HG03025 (cell line): ENCODE measurements around the gene C20orf204.

ENCODE experiments used
- ATAC-seq: cut with Tn5 transposase; IDR thresholded peaks from one replicate; pipeline ENCODE4 v1.9.1; 2021; ENCODE audit warnings: mild to moderate bottlenecking, moderate library complexity; ENCODE audit not compliant: unreplicated experiment, low FRiP score

The C20orf204 gene

GRCh38 chr20:64041040-64041780 is 5.2 kb downstream of the C20orf204 start:
- ATAC-seq, result no peak

DNA sequence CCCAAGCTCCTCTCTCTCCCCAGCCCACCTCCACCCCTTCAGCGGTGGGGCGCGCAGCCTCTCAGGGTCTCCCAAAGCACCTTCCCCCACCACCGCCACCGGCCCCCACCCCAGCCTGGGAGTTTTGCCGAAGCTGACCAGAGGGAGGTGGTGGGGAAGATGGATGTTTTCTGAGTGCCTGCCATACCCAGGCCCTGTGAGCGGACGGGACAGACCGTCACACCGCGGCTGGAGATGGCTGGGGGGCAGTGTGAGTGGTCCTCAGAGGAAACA is 5.7 kb downstream of the C20orf204 start:
- no peak for ATAC-seq

DNA sequence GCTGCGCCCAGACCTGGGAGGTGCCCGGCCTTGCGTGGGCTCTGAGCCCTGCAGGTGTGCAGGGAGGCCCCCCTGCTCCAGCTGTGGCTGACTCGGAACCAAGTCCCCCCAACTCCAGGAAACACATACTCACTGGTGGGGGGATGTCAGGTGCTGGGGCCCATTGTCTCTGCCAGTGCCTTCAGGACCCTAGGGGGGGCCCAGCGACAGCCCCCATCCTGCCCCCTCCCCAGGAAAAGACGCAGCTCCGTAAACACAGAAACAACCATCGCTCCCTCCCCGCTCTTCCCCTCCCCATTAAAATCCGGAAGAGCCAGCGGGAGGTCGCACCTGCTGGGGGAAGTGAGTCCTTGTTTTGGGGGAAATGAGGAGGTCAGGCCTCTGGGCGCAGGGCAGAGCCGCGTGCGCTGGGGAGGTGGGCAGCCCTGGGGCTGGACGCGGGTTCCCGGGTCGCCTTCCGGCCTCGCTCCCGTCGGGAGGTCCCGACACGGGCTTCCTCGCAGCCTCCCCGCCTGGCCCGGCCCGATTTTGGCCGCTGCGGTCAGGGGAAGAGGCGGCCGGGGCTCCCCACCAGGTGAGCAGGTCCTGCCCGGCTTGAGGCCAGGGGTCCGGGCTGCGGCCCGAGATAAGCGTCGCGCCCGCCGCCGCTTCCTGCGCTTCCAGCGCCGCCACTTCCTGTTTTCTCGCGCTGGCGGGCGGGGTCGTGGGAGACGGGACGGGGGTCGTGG is 6.2 kb downstream of the C20orf204 start:
- no peak for ATAC-seq

- no peak for ATAC-seq
Measured at GRCh38 chr20:64043768-64044167, 7.8 kb downstream of the C20orf204 start.

DNA sequence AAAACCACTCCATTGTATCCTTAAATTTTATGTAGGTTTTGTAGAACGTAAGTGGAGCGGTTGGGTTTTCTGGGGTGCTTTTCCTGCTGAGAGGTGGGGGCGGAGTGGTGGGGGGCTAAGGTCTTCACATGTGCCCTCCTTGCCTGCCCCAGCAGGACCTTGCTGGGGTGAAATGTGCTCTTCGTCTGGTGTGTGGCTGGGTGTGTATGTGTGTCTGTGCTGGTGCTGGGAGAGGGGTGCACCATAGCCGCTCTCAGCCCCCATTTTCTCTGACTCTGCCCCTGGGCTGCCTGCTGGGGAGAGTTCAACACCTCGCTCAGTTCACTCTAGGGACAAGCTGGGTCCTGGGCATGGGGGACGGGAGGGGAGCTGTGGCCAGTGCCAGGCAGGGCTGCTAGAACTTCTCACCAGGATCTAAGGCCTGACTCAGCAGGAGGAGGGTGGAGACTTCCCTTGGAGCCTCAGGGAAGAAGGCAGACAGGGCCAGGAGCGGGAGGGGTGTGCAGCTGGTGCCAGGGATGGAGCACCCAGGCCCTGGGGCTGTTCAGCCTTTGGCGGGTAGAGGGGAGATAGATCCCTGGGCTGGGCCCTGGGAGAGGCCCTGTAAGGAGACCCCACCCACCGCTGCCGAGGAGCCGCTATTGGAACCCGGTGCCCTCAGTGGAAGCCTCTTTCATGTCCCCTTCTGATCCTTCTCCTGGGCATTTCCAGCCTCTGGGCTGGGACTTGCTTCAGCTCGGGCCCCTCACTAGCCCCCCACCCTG is 8.7 kb downstream of the C20orf204 start:
- ATAC-seq, result no peak

- no peak for ATAC-seq
Measured at GRCh38 chr20:64045346-64046011, 9.5 kb downstream of the C20orf204 start.

DNA sequence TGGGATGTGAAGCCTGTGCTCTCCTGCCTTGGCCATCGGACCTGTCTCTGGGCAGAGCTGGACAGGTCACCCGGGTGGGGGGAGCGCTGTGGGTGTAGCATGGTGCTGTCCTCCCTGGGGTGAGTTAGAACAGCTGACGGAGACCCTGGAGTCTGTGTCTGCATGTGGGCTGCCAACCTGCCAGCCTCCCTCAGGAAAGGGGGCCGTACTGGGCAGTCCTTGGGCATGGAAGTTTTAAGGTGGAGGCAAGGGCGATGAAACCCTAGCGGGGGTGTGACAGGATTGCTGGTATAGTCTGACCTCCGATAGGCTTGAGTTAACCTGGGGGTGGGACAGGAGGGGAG is 11.0 kb downstream of the C20orf204 start:
- ATAC-seq, result no peak

GRCh38 chr20:64047968-64048401 is 12.0 kb downstream of the C20orf204 start:
- ATAC-seq, result no peak

DNA sequence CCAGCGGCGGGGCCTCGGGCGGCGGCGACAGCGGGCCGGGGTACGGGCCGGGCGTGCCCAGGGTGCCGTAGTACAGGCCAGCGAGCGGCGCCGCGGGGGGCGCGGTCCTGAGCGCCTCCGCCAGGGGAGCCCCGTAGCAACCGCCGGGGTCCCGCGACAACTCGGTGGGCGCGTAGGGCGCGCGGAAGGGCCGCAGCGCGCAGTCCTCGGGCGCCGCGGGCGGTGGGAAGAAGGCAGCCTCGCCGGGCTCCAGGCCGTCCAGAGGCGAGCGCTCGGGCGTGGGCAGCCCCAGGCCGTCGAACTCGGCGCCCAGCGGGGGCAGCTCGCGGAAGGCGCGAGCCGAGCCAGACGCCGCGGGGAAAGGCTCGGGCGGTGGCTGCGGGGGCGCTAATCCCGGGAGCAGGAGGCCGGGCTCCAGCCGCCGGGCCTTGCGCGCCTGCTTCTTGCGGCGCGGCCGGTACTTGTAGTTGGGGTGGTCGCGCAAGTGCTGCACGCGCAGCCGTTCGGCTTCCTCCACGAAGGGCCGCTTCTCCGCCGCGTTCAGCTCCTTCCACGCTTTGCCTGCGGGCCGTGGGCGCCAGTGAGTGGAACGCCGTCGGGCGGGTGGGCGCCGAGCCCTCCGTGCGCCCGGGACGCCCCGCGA is 12.5 kb downstream of the C20orf204 start:
- ATAC-seq, result no peak

DNA sequence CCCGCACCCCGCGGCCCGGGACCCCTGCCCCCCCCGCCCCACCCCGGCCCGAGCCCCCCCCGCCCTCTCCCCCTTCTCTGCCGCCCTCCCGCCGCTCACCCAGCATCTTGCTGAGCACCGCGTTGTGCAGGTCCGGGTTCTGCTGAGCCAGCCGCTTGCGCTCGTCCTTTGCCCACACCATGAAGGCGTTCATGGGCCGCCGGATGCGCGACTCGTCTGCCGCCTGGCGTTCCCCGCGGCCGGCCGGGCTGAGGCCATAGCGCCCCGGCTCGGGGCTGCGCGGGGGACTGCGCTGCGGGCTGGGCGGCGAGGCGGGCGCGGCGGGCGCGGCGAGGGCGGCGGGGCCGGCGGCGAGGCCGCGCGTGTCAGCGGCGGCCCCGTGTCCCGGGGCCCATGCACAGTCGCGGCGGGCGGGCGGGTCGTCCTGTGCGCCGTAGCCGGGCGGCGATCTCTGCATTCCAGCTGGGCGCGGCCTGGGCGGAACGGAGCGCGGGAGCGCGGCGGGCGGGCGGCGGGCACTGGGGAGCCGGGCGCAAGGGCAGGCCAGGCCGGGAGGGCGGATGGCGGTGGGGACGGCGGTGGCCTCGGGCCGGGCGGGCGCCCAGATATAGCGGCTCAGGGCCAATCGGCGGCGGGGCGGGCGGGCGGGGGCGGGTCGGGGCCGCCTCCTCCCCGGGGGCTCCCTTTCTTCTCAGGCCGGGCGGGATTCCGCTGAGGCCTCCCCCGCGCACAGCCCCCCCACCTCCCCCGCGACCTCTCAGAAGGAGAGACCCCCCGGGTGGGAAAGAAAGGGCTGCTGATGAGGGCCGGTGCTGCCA is 13.3 kb downstream of the C20orf204 start, which contains the start of gene SOX18:
SOX18 (minus strand) TSS at position 580 of the 818 bp plus-strand sequence; CDS start at position 457, 123 bp downstream.
- ATAC-seq, result no peak

GRCh38 chr20:64049878-64050260 is 13.9 kb downstream of the C20orf204 start:
- ATAC-seq, result no peak

DNA sequence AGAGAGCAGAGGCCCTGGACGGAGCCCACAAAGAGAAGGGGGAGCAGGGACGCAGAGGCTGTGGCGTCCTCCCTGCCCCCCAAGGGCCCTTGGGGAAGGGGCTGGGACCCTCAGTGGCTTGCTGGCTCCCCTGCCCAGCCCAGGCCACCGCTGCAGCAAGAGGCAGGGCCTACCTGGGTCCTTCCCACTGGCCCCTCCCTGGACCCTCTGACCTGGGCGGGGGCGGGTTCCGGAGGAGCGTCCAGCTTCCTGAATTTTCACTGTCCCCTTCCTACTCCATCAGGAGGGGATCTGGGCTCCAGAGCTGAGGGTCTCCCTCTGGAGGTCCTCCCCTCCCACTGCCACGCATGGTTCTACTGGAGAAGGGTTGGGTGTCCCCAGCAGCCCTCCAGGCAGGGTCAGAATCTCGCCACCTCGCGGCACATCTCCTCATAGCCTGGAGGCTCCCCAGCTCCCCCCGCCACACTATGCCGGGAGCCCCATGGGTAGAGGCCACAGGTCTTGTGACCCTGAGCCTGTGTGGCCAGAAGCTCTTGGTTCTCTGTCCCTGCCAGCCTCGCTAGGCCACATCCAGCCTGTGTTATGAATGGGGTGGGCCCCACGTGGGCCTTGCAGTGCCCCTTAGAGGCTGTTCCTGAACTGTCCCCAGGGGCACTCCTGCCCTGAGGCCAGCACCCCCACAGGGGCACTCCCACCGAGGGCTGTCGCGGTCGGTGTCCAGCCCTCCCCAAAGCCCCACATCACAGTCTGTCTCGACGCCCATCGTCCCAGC is 14.5 kb downstream of the C20orf204 start:
- ATAC-seq, result no peak

- no peak for ATAC-seq
Measured at GRCh38 chr20:64051033-64051452, 15.1 kb downstream of the C20orf204 start.

GRCh38 chr20:64051561-64052325 is 15.8 kb downstream of the C20orf204 start:
- ATAC-seq, result no peak

DNA sequence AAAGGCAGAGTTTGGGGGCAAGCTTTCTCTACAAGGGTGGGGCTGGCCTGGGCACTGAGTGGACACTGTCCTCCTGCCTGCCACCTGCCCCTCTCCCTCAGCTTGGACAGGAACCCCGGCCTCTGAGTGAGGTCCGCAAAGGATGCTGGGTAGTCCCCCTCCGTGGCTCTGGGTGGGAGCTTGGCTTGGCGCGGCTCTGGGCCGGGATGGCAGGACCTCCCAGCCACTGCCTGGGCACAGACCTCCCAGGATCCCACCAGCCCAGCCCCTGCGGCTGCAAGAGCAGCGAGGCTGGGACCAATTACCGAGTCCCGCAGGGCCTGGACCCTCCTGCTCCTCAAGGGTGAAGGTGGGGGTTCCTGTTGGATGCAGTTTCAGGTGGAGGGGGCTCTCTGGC is 16.3 kb downstream of the C20orf204 start:
- no peak for ATAC-seq

DNA sequence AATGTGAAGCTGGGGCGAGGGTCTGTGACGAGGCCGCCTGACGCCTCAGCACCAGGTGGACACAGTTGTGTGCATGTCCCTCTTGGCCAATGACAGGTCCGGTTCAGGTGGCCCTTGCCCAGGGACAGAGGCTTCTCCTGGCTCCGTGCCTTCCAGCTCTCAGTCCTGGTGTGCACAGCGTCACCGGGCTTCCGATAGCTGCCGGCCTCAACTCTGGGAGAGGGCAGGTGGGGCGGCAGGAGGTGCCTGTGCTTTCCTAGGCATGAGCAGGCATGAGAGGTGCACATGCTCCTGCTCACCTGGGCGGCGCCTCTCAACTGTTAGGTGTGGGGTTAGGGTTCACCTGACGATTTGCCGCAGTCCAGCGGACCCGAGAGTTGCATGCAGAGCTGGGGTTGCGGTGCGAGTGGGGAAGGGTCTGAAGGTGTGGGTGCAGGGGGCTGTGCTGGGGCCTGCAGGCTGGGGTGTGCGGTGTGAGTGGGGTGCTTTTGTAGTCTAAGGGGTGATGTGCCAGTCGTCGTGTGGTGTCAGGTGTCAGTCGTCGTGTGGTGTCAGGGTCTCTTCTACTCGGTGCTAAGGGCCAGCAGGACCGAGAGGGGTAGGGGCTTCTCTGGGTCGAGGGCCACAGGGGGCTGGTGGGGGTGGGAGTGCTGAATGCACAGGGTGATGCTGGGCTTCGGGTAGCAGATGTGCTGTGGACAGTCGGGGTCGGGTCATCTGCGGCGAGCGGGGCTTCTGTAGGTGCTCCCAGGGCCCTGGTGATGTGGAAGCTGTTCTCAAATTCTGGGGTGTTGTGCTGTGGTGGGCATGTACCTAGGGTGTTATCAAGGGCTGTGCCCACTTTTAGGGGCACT is 17.2 kb downstream of the C20orf204 start:
- no peak for ATAC-seq
